Motor neuron (in vitro differentiated cells): ENCODE results near the gene IPCEF1. TPM values are rescaled to one million over a fixed set of nuclear protein-coding genes. Genes with fewer than 3 reads are reported as not detected.
"Not testable (repeated sequence)": the region's sequence is repeated elsewhere in the genome, so short reads cannot be mapped to it uniquely, and the experiment has no call there.

Experiments
- ATAC-seq, 8 experiments: fragments of 200-7000 bp; cut with Tn5 transposase; replicated peaks in 6 of 8; 2 replicates each; pipeline ENCODE4 v1.8.0; 2021; ENCODE audit warnings: mild to moderate bottlenecking in 8 of 8, moderate library complexity in 8 of 8
- H3K27ac ChIP-seq, 2 donors: fragments of 250-450 bp; sonication (Bioruptor Pico); 2 replicates each; pipeline ENCODE4 v1.9.0; 2021; ENCODE audit warnings: antibody characterized with exemption in 2 of 2, mild to moderate bottlenecking in 2 of 2, moderate library complexity in 1 of 2
- H3K4me1 ChIP-seq, 2 donors: fragments of 250-450 bp; sonication (Bioruptor Pico); replicated peaks in 1 of 2; 2 replicates each; pipeline ENCODE4 v1.6.1; 2021; ENCODE audit warnings: antibody characterized with exemption in 2 of 2, mild to moderate bottlenecking in 2 of 2, moderate library complexity in 1 of 2
- H3K4me3 ChIP-seq, 5 donors: fragments of 250-450 bp; sonication (Bioruptor Pico); 2 replicates each; pipeline ENCODE4 v1.9.0; 2021; ENCODE audit warnings: antibody characterized with exemption in 5 of 5, mild to moderate bottlenecking in 5 of 5, moderate library complexity in 4 of 5
- WGBS, 10 experiments: fragments of 450-650 bp; shearing (Covaris generic); methylation state at CpG; one replicate each; pipeline ENCODE4 v1.0.0; 2022; 5-methylcytosine and 5-hydroxymethylcytosine counted together
- in situ Hi-C, 9 experiments: fragments of 400-800 bp; cut with MboI; loops; one replicate each; pipeline ENCODE4 v1.15.0; 2021; ENCODE audit warnings: low sequenced_read_pairs in 9 of 9, low pct_unique_long_range_greater_than_20kb in 2 of 9; ENCODE audit not compliant: unreplicated experiment in 9 of 9
- total RNA-seq, 8 experiments: library from RNA; unstranded; fragments of 300-600 nt; gene quantifications; 2 replicates each; pipeline versions ENCODE4 v1.2.3 to v1.2.4, GENCODE V29; 2022

IPCEF1 gene
- total RNA-seq, 8 experiments from 2014 or later: 0.29 to 1.0 (median 0.40) TPM

DNA sequence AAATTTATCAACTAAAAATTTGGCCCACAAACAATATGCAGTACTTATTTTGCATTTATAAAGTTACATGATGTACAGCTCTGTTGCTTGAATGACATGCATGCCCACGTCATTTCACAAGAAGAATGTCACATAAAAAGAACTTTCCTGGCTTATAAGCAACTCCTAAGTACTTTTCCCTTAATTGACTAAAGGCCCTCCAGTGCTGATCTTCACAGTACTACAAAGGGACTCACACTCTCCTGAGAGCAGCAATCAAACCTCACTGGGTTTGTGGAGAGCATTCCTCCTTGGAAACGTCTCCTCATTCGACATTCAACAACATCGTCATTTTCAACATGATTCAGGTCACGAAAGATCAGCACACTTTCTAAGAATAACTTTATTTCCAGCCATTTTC lies 111.1 kb downstream of the IPCEF1 start:
- no peak overlapping the region for H3K27ac ChIP-seq
- peaks cover 0 to 10% of the 10 kb centered on the region in 2 donors for H3K4me1 ChIP-seq
- no peak overlapping the region for H3K4me3 ChIP-seq
- in situ Hi-C loops: no loop called here
- ATAC-seq: no peak
- 19 to 100% (median 77%) methylated on average over 1 to 5 of the region's 5 CpGs; no CpG with 5 or more reads in 1 of the 10 experiments for WGBS, 10 experiments

DNA sequence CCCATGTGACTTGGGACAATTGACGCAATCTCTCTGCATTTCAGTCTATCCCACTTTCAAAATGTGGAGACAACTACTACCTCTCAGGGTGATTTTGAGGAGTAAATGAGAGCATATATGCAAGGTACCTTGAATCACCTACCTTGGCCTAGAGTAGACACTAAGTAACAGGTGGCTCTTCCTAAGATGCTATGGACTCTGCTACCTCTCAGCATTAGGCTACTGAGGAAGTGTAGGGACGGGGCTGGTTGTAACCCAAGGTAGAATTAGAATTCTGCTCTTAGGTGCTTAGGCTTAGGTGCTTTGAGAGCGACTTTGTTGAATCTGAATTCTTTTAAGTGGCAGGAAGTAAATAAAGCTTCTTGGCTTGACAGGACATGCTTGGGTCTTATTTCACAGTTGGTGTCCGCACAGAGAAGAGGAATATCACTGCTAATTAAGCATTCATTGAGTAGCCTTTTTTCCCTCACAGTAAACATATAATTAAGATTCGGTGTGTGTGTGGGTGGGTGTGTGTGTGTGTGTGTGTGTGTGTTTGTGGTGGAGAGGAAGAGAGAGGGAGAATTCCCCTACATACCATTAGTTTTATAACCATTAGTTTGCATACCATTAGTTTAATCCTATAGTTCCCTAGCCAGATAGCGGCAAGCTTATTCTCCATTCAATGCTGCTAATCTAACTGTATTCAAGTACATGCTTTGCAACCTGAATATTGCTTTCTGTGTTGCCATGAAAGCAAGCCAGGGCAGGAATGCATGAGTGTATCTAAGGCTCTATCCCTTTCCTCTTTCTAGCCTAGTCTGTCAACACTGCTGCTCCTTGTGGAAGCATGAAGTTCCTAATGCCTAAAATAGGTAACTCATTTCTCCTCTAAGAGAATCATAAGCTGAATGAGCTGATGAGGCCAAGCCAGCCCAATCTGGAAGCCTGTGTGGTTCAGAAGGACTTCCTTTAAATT lies 112.5 kb downstream of the IPCEF1 start:
- Histone ChIP-seq H3K4me3 (no peak overlapping the region), H3K4me1 (peaks cover 3 to 10% of the 10 kb centered on the region in 2 donors), H3K27ac (no peak overlapping the region)
- in situ Hi-C loops: no loop called here
- 37 to 89% (median 68%) methylated on average over 2 to 5 of the region's 6 CpGs; no CpG with 5 or more reads in 1 of the 10 experiments for WGBS, 10 experiments
- ATAC-seq: peak in 3 of 8 experiments; percentile 24 to 98 (median 55)

DNA sequence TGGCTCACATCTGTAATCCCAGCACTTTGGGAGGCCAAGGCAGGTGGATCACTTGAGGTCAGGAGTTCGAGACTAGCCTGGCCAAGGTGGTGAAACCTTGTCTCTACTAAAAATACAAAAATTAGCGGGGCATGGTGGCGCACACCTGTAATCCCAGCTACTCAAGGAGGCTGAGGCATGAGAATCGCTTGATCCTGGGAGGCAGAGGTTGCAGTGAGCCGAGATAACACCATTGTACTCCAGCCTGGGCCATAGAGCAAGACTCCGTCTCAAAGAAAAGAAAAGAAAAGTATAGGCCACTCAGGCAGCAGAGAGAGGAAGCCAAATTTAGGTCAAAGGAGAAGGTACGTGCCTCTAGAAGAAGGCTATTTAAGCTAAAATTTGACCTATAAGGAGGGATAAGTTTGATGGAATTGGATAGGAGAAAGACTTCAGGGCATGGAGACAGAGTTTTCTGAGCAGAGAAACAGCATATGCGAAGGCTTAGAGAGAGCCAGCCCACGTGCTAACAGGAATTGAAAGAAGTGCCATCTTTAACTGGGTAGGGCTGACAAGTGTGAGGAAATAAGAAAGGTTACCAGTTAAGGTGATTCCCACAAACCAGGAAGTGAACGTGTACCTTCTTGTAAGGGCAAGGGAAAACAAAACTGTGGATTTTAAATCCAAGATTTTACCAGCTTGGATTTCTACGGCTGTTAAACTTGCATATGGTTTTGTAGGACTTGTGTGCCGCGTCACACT lies 113.8 kb downstream of the IPCEF1 start:
- 24 to 100% (median 88%) methylated on average over 1 to 12 of the region's 13 CpGs; no CpG with 5 or more reads in 1 of the 10 experiments for WGBS, 10 experiments
- no peak for ATAC-seq
- peaks cover 3 to 9% of the 10 kb centered on the region in 2 donors for H3K4me1 ChIP-seq
- H3K27ac ChIP-seq: no peak overlapping the region
- no peak overlapping the region for H3K4me3 ChIP-seq
- in situ Hi-C loops: no loop called here

DNA sequence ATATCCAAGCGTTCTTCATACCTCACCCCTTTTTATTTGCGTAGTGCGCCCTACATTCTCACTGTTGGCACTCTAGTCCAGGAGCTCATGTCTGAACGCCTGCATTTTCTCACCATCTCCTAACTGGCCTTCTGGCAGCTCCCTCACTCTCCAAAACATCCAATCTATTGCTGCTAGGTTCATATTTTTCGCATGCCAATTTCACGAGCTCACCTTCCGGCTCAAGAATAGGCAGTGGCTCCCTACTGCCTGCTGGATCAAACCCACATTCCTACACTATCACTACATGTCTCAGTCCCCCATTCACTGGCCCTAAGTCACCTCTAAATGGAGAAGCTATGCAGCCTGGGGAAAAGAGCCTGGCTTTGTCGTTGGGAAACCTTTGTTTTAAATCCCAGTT lies 115.0 kb downstream of the IPCEF1 start:
- H3K4me1 ChIP-seq: peaks cover 0 to 8% of the 10 kb centered on the region in 2 donors
- no peak for ATAC-seq
- 30 to 100% (median 83%) methylated on average over 1 to 7 of the region's 8 CpGs; no CpG with 5 or more reads in 1 of the 10 experiments for WGBS, 10 experiments
- in situ Hi-C loops: no loop called here
- H3K27ac ChIP-seq: no peak overlapping the region
- no peak overlapping the region for H3K4me3 ChIP-seq

DNA sequence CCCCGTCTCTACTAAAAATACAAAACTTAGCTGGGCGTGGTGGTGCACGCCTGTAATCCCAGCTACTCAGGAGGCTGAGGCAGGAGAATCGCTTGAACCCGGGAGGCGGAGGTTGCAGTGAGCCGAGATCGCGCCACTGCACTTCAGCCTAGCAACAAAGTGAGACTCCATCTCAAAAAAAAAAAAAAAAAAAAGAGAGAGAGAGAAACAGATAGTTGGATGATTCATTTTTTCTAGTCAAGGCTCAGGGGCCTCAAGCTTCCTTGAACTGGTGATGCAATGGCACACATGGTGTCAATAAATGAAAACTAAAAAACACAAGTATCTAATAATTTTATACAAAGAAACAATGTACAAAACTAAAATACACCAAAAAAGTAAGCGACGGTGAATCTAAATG lies 115.5 kb downstream of the IPCEF1 start:
- in situ Hi-C loops, H3K4me3 ChIP-seq, H3K27ac ChIP-seq, ATAC-seq, H3K4me1 ChIP-seq: not testable (repeated sequence)
- WGBS, 10 experiments: 18 to 100% (median 93%) methylated on average over 2 to 11 of the region's 11 CpGs; no CpG with 5 or more reads in 2 of the 10 experiments

DNA sequence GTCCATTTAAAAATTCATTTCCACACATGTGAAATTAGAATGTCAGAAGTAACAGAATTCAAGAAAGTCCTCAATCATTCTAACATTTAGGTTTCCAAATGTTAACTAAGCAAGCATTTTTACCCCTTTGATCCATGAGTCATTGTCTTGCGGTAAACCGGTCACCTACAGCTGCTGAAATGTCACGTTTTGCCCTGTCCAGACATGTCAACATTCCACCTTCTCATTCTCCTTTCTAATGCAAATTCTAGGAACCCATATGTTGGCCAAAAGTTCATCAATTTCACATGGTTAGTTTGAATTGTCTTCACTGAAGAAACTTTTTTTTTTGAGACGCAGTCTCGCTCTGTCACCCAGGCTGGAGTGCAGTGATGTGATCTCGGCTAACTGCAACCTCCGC lies 117.2 kb downstream of the IPCEF1 start:
- in situ Hi-C loops: no loop called here
- peaks cover 0 to 9% of the 10 kb centered on the region in 2 donors for H3K4me1 ChIP-seq
- H3K27ac ChIP-seq: no peak overlapping the region
- 0 to 100% (median 69%) methylated on average over 1 to 7 of the region's 7 CpGs; no CpG with 5 or more reads in 2 of the 10 experiments for whole genome bisulfite sequencing, 10 experiments
- no peak overlapping the region for H3K4me3 ChIP-seq
- ATAC-seq: no peak

DNA sequence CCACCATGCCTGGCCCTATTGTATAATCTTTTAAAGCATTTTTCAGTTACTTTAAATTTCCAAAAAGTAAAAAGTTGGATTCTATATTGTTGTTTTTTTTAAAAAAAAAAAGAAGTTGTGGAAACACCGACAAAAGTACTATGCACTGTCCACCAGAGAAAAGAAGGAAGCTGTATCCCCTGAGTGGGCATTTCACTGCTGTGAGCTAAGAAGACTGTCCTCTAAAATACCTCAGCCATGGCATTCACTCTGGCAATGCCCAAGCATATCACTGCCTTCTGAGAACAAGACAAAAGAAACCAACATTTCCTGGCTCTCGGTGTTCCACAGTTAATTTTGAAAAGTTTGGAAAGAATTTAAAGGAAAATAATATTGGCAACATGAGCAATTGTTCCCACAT lies 117.8 kb downstream of the IPCEF1 start:
- no peak for ATAC-seq

DNA sequence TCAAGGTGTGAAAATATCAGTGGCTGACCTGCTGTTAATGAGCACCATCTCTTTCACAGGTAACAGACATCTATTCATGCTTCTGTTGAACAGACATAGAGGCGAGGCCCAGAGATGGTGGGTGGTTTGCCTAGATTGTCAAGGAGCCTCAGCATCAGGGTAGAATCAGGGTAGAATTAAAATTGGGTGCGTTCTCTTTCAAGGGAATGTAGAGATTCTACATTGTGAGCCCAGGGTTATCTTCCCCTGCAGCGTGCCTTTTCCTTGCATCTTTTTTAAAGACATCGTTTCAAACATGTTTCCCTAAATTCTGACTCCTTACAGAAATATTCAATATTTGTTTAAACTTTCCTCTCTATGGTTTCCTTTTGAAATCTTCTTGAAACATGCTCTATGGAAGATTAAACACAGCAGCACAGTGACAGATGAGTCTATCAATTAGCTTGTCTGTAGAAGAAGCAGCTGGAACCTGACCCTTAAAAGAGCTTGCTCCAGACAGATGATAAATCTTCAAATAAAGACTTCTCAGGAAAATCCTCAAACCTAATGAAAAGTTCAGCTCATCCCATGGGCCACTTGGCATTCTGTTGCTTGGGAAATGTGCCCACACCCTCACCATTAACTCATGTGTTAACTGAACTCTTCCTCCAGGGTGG lies 119.8 kb downstream of the IPCEF1 start:
- in situ Hi-C loops: no loop called here
- H3K27ac ChIP-seq: no peak overlapping the region
- no peak overlapping the region for H3K4me3 ChIP-seq
- 0 to 93% (median 51%) methylated on average over 1 to 4 of the region's 4 CpGs; no CpG with 5 or more reads in 2 of the 10 experiments for WGBS, 10 experiments
- H3K4me1 ChIP-seq: peaks cover 0 to 9% of the 10 kb centered on the region in 2 donors
- ATAC-seq: no peak

More for the DNA sequence above, 117.8 kb downstream of the IPCEF1 start:
- H3K4me3 ChIP-seq: no peak overlapping the region
- in situ Hi-C loops: no loop called here
- no peak overlapping the region for H3K27ac ChIP-seq
- peaks cover 0 to 9% of the 10 kb centered on the region in 2 donors for H3K4me1 ChIP-seq
- WGBS, 10 experiments: 0 to 100% (median 90%) methylated on average over 2 of the region's 2 CpGs; no CpG with 5 or more reads in 1 of the 10 experiments

DNA sequence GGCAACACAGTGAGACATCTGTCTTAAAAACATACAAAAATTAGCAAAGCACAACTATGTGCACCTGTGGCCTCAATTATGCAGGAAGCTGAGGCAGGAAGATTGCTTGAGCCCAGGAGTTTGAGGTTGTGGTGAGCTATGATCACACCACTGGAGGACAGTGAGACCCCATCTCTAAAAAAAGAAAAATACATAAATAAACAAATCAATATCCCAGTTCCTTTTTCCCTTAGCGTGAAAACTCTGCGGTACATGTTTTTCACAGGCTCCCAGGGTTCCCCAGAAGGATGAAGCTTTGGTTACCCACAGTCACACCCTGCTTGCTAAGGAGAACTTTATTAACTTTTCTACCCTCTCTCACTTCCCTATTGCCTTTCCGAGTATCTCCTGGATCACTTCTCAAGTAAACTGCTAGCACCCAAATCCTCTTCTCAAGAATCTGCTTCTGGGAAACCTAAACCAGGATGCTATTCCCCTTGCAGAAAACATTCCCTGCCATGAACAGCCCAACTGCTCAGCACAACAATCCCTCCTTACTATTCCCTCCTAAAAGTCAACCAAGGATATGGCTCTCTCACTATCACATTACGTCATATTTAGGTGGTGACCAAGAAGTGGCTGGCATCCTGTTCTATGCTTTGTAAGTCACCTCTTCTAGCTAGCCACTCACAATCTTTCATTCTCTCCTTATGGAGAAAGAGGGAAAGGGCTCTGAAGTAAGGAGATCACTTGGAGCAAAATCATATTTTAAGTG lies 122.4 kb downstream of the IPCEF1 start:
- in situ Hi-C loops: no loop called here
- no peak for ATAC-seq
- no peak overlapping the region for H3K27ac ChIP-seq
- H3K4me3 ChIP-seq: no peak overlapping the region
- WGBS, 10 experiments: 76 to 100% (median 100%) methylated on average over 2 to 4 of the region's 4 CpGs; no CpG with 5 or more reads in 2 of the 10 experiments
- peaks cover 0 to 6% of the 10 kb centered on the region in 2 donors for H3K4me1 ChIP-seq

DNA sequence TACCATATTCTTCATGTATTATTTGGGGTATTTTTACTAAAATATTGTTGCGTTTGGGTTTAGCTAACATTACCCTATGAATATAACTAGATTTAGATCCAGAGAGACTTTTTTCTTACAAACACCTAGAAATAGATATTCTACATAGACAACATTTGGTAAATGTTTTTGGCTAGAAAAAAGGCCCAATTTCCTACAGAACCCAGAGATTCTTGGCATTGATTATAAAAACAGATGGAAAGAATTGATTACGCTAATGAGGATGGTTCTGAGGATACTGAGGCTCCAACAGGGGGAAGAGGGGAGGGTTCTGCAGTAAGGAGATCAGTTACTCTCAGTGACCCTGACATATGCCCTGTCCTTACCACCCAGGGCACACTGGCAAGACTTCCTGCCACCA lies 123.2 kb downstream of the IPCEF1 start:
- Histone ChIP-seq H3K4me1 (peaks cover 0 to 6% of the 10 kb centered on the region in 2 donors), H3K27ac (no peak overlapping the region), H3K4me3 (no peak overlapping the region)
- WGBS, 10 experiments: 64 to 100% (median 93%) methylated on average over 1 to 2 of the region's 2 CpGs; no CpG with 5 or more reads in 2 of the 10 experiments
- in situ Hi-C loops: no loop called here
- no peak for ATAC-seq

DNA sequence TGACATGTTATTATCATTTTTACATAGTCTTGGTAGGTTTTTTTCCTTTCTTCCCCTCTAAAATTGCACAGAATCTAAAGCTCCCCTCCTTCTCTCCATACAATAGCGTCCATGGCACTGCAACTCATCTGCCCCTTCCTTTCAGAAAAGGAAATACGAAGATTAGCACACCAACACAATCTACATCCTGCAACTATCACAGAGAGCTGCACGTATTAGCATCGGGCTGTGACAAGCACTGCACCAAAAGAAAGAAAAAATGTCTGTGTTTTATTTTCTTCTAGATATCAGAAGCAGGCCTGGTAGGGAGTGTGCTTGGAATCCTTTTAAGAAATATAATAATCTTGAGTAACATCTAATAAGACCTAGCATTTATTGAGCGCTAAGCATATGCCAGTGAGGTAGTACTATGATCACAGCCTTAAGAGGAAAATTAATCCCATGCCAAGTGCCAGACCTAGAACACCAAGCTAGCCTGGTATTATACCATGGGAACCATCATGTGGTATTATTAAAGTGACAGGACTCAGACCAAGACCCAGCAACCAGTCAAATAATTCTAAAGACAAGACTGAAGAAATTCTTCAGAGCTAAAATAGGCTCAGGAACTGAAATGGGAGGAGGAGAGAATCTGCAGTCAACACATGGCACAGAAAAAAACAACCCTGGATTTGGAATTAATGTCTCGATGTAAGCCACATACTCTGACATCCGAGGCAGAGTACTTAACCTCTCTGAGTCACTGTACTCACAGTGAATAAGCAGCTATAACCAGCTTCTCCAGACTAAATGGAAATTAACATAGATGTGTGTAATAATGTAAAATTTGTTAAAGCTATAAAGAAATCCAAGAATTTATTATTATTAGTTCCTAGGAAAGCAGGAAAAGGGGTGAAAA lies 124.3 kb downstream of the IPCEF1 start:
- Histone ChIP-seq H3K4me1 (peaks cover 0 to 6% of the 10 kb centered on the region in 2 donors), H3K4me3 (no peak overlapping the region), H3K27ac (no peak overlapping the region)
- 26 to 92% (median 73%) methylated on average over 2 to 7 of the region's 7 CpGs for WGBS, 10 experiments
- in situ Hi-C loops: no loop called here
- peak in 2 of 8 experiments; percentile 44 to 52 for ATAC-seq
